ENCODE measurements around the gene NGDN.

Gene NGDN

DNA sequence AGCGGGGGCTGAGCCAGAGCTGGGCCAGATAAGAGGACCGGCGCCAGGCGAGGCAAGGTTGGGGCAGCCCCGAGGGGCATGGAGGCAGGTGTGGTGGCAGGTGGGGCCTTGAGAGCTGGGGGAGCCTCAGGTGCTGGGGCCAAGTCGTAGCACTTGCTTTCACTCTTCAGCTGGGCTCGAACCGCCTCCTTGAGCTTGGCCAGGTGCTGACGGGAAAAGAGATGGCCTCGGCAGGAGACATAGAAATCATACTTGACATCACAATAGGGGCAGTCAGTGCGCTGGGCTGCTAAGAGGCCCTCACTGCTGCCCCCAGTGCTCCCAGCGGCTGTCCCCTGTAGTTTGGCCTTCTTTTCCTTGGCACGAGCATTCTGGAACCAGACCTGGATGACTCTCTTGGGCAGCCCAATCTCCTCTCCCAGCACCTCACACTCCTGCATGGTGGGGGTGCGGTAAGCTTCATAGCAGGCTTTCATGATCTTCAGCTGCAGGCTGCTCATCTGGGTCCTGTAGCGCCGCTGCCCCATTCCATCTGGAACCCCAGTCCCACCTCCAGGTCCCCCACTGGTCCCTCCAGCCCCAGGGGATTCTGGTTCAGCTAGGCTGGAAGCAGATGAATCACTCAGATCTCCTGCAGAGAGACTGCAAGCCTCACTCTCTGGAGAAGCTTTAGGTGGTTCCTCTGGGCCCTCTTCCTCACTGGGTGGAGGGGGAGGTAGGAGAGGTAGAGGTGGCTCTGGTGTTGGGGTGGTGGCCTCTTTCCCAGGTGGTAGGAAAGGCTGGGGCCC lies 53.9 kb downstream of the NGDN start:
- no peak for DNase-seq

DNA sequence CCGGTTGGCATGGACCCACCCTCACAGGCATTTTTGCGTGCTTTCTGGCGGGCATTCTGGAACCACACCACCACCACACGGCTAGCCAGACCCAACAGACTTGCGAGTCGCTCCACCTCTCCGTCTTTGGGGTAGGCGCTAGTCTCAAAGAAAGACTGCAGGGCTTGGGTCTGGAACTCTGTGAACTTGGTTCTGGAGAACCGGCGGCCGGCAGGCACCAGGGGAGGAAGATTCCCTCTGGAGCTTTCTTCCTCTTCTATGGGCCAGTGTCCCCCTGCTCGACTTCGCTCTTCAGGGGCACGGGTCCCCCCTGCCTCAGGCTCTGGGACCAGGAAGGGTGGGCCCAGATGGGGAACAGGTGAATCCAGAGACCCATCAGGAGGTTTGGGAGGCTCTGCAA lies 55.5 kb downstream of the NGDN start:
- DNase-seq: no peak

DNA sequence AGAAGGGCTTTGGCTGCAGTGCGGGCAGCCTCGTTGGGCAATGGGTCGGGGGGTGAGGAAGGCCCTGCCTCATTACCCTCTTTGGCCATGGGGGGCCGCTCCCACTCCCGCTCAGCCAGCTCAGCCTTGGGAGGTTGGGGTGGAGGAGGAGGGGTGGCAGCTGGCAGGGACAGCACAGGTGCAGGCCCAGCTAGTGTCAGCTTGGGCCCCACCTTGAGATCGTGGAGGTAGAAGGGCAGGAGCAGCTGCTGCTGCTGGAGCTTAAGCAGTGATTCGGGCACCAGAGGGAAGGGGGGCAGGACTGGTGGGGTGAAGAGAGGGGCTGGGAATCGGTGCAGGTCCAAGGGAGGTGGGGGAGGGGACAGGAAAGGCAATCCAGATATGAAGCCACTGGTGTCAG lies 56.1 kb downstream of the NGDN start:
- no peak for DNase-seq
